Right renal pelvis (tissue), 4 donors: Measurements from ENCODE around the gene CAPN11. TPM values are rescaled to one million over a fixed set of nuclear protein-coding genes. Genes with fewer than 3 reads are reported as not detected.
"Not testable (repeated sequence)": the region's sequence is repeated elsewhere in the genome, so short reads cannot be mapped to it uniquely, and the experiment has no call there.

Experiments
- DNase-seq, 4 donors: peaks; one replicate each; pipeline ENCODE4 v3.0.0-alpha.2; 2013; ENCODE audit warnings: low read depth in 4 of 4, low spot score in 3 of 4, missing footprints in 1 of 4
- polyA plus RNA-seq, 4 donors: library from polyadenylated mRNA; unstranded; fragments of 120-200 nt; gene quantifications; one replicate each; pipeline ENCODE4 v1.2.1, GENCODE V29; 2013; ENCODE audit not compliant: insufficient read length in 4 of 4

The CAPN11 gene
- polyA plus RNA-seq, 4 donors, result 0.14 to 0.21 (median 0.16) TPM

- DNase-seq, result no peak
These were observed 28.7 kb upstream of the CAPN11 start for GRCh38 chr6:44129841-44130322.

DNA sequence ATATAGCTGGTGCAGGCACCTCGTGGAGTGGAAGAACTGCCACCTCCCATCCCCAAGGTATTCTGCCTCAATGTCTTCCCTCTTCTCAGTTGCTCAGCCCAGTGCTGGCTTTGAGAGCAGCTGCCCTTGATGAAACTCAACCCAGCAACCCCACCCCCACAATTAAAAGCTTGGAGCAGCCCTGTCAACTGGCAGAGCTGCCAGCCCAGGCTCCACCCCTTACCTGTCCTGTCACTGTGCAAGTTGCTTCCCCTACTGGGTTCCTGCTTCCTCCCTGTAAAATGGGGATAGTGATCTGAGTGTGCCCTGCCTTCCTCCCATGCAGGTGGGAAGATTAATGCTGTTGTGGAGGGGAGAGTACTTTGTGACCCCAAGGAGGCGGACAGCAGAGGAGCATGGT, 26.7 kb upstream of the CAPN11 start:
- DNase-seq, result no peak

GRCh38 chr6:44132476-44132875, 26.1 kb upstream of the CAPN11 start:
- DNase-seq, result no peak

DNA sequence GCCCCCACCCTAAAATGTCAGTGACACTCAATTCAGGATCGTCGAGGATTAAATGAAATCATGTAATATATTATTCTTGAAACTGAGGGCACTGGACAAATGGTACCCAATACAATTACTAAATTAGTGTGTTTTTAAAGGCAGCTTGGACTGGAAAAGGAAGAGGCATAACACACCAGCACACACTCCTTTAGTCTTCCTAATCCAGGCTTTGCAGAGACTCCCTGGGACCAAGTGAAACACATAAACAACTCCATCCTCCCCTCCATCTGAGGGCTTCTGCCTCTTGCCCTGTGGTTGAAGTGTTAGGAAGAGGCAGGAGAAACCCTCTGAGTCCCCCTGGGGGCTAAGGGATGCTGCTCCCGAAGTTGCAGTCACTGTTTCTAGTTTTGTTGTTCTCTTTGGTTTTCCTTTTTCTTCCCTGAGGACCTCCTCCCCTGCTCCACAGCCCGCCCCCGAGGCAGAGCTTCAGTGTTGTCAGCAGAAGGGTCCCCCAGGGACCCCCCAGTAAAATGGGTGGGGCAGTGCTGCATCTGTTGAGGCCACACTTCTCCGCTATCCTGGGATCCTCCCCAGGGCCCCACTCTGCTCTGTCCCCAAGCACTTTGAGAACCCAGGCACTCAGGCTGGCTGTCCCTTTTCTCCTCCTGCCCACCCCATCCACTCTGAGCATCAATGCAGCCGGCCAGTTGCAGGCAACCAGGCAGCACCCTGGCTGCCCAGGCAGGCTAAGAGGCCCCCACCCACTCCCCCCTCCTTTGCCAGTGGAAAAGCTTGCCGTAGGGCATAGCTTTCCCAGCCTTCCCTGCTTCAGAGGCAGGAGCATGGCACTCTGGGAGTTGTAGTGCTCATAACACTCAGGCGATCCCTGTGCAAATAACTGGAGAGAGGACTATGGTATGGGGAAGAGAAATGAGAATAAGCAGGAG, 25.4 kb upstream of the CAPN11 start:
- no peak for DNase-seq

GRCh38 chr6:44133981-44134711, 24.5 kb upstream of the CAPN11 start:
- no peak for DNase-seq

- no peak for DNase-seq
These were observed 23.4 kb upstream of the CAPN11 start for GRCh38 chr6:44135173-44135758.

- no peak for DNase-seq
These were observed 22.7 kb upstream of the CAPN11 start for GRCh38 chr6:44135875-44136274.

DNA sequence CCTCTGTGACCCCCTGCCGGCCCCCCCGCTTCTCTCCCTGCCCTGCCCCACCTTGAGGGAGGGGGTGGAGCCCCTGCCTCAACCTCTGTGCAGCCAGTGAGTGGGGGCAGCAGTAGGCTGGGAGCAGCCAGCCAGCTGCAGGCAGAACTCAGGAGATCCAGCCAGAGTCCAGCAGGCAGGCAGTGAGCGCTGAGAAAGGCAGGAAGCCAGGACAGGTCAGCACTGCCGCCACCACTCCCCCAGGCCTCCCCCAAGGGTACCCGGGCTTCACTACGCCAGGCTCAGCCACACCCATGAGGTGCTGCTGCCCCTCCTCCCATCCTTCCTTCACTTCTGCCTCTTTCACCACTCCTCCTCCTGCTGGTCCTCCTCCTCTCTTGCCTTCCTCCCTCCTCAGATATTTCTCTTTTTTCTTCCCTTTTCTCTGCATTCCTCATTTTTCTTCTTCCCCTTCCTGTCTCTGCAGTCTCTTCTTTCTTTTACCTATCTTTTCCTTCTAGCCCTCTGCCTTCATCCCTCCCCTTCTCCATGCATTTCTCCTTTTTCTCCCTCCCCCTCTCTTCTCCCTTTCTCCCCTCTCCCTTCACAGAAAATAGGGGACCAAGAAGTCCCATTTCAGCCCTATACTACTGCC, 19.8 kb upstream of the CAPN11 start:
- no peak for DNase-seq

DNA sequence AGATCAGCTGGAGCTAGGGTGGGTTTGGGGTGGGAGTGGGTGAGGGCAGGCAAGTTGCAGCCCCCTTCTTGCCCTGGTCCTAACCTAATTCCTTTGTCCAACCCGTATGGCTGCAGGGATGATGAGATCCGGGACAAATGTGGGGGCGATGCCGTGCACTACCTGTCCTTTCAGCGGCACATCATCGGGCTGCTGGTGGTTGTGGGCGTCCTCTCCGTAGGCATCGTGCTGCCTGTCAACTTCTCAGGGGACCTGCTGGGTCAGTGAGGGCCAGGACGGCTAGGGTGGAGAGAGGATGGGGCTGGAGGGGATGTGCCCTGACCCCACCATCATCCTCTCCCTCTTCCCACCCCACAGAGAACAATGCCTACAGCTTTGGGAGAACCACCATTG, 19.3 kb upstream of the CAPN11 start:
- DNase-seq, result no peak

DNA sequence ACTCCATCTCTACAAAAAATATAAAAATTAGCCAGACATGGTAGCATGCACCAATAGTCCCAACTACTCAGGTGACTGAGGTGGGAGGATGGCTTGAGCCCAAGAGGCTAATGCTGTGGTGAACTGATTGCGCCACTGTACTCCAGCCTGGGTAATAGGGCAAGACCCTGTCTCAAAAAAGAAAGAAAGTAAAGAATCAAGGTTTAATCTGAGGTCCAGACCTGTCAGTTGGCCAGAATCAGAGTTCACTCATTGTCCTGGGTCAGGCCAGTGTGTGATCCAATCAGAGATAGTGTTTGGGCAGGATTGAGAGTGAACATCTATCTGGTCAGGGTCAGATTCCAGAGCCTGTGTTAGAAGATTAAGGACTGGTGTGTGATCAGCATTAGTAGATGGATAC, 15.8 kb upstream of the CAPN11 start:
- no peak for DNase-seq

DNA sequence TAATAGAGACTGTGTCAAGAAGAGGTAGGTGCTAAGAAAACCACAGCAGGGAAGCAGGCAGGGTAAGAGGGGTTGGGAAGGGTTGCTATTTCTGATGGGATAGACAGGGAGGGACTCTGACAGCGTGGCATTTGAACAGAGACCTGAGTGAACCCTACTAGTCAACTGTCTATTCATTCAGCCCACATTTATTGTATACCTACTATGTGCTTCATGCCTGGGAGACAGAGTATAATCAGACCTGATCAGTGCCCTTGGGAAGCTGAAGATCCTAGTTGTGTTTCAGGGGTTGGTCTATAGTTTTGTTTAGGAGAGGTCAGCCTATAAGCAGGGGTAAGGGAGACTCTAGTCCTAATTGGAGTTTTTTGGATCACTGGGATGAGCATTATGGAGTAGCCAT, 14.9 kb upstream of the CAPN11 start:
- no peak for DNase-seq

DNA sequence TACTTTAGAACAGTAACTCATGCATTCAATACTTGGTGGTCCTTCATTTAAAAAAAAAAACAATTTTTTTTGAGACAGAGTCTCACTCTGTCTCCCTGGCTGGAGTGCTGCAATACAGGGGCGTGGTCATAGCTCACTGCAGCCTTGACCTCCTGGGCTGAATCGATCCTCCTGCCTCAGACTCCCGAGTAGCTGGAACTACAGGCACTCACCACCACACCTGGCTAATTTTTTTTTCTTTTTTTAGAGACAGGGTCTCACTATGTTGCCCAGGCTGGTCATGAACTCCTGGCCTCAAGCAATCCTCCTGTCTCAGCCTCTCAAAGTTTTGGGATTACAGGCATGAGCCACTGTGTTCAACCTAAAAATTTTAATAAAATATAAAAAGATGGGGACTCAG, 14.1 kb upstream of the CAPN11 start:
- DNase-seq, result not testable (repeated sequence)

- no peak for DNase-seq
These were observed 12.8 kb upstream of the CAPN11 start for GRCh38 chr6:44145839-44146238.

- DNase-seq, result no peak
These were observed 11.9 kb upstream of the CAPN11 start for GRCh38 chr6:44146685-44147084.

DNA sequence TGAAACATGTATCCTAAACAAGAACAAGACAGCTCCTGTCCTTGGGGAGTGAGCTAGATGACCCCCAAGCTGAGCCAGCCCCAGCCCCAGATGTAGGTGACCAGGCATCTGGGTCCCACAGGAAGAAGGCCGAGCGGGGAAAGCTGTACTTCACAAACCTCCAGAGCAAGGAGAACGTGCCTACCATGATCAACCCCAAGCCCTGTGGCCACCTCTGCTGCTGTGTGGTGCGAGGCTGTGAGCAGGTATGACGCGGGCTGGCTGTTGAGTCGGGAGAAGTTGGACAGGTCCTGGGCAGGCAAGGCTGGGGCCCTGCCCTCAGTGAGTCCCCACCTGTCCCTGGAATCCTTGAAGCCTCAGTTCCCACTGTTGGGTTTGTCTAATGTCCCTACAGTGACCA, 11.4 kb upstream of the CAPN11 start:
- DNase-seq, result no peak

- DNase-seq, result no peak
These were observed 10.3 kb upstream of the CAPN11 start for GRCh38 chr6:44148306-44148705.

DNA sequence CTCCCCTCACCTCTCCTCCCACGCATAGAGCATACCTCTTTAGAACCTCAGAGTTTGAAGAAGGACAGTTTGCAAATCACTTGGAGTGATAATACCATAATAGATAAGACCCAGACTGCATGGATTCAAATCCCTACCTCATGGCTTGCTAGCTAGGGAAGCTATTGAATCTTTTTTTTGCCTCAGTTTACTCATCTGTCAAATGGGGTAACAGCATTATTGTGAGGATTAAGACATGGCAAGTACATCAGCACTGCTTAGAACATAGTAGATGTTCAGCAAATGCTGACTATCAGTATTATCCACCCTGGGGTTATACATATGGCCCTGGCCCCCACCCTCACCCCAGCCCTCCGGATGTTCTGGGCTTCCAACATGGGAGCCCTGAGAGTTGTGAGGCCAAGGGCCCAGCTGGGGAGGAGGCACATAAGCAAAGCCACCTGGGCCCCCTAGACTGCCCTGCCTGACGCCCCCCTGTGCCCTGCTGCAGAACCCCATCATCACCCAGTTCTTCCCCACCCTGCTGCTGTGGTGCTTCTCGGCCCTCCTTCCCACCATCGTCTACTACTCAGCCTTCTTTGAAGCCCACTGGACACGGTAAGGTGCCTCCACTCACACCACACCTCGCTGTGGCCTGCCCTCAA, 9.1 kb upstream of the CAPN11 start:
- DNase-seq, result no peak

- no peak for DNase-seq
These were observed 8.2 kb upstream of the CAPN11 start for GRCh38 chr6:44150317-44150917.

DNA sequence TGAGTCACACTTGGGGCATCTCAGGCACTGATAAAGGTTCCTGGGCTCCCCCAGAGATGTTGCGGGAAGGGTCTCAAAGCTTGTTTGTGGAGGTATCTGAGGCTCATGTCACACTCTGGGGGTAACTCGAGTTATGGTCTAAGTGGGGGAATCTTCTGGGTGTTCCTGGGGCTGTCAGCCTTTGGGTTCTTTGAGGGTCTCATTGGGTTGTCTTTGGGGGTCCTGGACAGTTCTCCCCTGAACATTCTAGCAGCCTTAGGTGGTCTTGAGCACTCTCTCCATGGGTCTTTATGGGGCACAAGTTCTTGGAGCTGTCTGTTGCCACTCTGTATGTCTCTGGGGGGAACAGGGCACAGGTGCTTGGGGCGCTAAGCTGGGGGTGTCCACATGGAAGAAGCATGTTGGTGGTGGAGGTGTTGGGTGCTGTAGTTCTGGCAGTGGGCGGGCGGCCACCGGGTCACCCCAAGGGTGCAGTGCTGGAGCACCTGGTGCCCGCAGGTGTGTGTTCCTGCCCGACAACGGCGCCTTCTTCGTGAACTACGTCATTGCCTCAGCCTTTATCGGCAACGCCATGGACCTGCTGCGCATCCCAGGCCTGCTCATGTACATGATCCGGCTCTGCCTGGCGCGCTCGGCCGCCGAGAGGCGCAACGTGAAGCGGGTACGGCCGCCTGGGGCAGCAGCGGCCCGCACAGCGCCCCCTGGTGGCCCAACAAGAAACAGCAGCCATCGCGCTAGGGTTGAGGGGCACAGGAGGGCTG, 7.1 kb upstream of the CAPN11 start:
- DNase-seq, result no peak
